Measurements from ENCODE around the gene TUBB. TPM values are rescaled to one million over a fixed set of nuclear protein-coding genes. Genes with fewer than 3 reads are reported as not detected.

TUBB gene
- polyA plus RNA-seq, 1 of the 3 experiments (the other 2 are of a cell fraction): 1,037 TPM

DNA sequence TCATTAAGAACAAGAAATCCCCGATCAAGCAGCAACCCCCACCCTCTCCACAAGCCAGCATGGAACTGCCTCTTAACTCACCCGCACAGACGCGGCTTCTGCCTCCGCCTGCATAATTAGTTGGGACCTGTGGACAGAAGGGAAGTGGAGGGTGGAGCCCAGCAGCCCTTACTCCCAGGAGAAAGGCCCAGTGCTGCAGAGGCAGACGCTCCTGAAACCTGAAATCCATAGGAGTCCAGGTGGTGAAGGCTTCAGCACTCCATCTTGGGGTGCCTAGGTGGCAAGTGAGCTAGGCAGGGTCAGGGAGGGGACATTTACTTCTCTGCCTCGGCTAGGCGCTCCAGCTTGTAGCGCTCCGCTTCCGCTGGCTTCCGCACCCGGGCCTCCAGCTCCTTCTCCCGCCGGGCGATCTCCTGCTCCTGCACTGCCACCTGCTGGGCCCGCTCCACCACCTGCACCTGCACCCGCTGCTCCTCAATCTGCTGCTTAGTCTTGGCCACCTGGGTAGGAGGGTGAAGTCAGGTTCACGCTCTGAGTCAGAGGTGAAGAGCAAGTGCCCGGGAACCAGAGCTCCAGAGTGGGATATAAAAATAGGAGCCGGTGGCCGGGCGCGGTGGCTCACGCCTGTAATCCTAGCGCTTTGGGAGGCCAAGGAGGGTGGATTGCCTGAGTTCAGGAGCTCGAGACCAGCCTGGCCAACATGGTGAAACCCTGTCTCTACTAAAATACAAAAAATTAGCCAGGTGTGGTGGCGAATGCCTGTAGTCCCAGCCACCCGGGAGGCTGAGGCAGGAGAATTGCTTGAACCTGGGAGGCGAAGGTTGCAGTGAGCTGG lies 10.7 kb downstream of the TUBB start:
- H3K9me2 ChIP-seq: no peaks in the 10 kb centered on the region
- peaks cover 71% of the 10 kb centered on the region for H3F3A ChIP-seq (replicated peaks; ENCODE audit: insufficient read depth)
- H3K27me3 ChIP-seq (ENCODE audit: insufficient read depth): no peaks in the 10 kb centered on the region
- no peak overlapping the region for H2AFZ ChIP-seq (ENCODE audit: low read depth)
- TF ChIP-seq SMC3 (IDR thresholded peaks at IDR 0.05; ENCODE audit: low read depth, low read length): peak; percentile 48; the same call in 1 of the 2 replicates
- TF ChIP-seq RAD21 (IDR thresholded peaks at IDR 0.05; ENCODE audit: low read length): peak; percentile 67
- TF ChIP-seq CHD2 (IDR thresholded peaks at IDR 0.05; ENCODE audit: low read length, partially characterized antibody): no peak
- TF ChIP-seq, protein P1, sequence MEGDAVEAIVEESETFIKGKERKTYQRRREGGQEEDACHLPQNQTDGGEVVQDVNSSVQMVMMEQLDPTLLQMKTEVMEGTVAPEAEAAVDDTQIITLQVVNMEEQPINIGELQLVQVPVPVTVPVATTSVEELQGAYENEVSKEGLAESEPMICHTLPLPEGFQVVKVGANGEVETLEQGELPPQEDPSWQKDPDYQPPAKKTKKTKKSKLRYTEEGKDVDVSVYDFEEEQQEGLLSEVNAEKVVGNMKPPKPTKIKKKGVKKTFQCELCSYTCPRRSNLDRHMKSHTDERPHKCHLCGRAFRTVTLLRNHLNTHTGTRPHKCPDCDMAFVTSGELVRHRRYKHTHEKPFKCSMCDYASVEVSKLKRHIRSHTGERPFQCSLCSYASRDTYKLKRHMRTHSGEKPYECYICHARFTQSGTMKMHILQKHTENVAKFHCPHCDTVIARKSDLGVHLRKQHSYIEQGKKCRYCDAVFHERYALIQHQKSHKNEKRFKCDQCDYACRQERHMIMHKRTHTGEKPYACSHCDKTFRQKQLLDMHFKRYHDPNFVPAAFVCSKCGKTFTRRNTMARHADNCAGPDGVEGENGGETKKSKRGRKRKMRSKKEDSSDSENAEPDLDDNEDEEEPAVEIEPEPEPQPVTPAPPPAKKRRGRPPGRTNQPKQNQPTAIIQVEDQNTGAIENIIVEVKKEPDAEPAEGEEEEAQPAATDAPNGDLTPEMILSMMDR (IDR thresholded peaks at IDR 0.05): peak; percentile 51
- ChIA-PET CTCF (interaction anchor here (0.6 to 42.4 kb wide), 28 partner anchors 8 to 1760 kb away, joined by 3 to 838 read pairs (median 4); partner anchors contain the start of genes DHX16, FLOT1, NRM and PPP1R18), POLR2A (interaction anchor here (0.6 to 1.1 kb wide), 3 partner anchors 8 to 52 kb away, joined by 4 to 7 read pairs (median 6); no protein-coding TSS in a partner anchor)
- H3K36me3 ChIP-seq (replicated peaks in 1 of 2; ENCODE audit: control insufficient read depth in 1 of 2, insufficient read depth in 2 of 2, low read length in 1 of 2): peaks cover 44 to 66% of the 10 kb centered on the region in 2 experiments
- no peak overlapping the region for H3K4me3 ChIP-seq (ENCODE audit: low read depth in 2 of 2, low read length in 1 of 2)
- peaks cover 20% of the 10 kb centered on the region for H4K20me1 ChIP-seq (ENCODE audit: insufficient read depth)
- DNase-seq: peak; percentile 77
- H3K9me3 ChIP-seq: no peaks in the 10 kb centered on the region
- peaks cover 46% of the 10 kb centered on the region for H3K79me2 ChIP-seq (ENCODE audit: insufficient read depth)
- WGBS (ENCODE audit: low lambda C conversion rate): 88% methylated on average over 29 of the region's 30 CpGs
- H3K27ac ChIP-seq (ENCODE audit: low read depth in 2 of 2, low read length in 1 of 2): peak overlapping the region in 1 of 2 experiments; percentile 62; a peak in 2 of 4 replicates
- H3K4me2 ChIP-seq: no peak overlapping the region
- peaks cover 0 to 3% of the 10 kb centered on the region in 2 experiments; a peak in 1 of 4 replicates for H3K4me1 ChIP-seq (ENCODE audit: control insufficient read depth in 1 of 2, insufficient read depth in 2 of 2, low read depth in 1 of 2, low read length in 1 of 2)
- H3K9ac ChIP-seq: no peak overlapping the region

- Histone ChIP-seq H2AFZ (ENCODE audit: low read depth) (no peak overlapping the region), H3K27me3 (ENCODE audit: insufficient read depth) (no peaks in the 10 kb centered on the region), H3K27ac (ENCODE audit: low read depth in 2 of 2, low read length in 1 of 2) (peak overlapping the region in 1 of 2 experiments; percentile 10; a peak in 1 of 4 replicates), H3K9me3 (no peaks in the 10 kb centered on the region), H3K9me2 (no peaks in the 10 kb centered on the region), H3K4me3 (ENCODE audit: low read depth in 2 of 2, low read length in 1 of 2) (no peak overlapping the region), H3K36me3 (replicated peaks in 1 of 2; ENCODE audit: control insufficient read depth in 1 of 2, insufficient read depth in 2 of 2, low read length in 1 of 2) (peaks cover 45 to 77% of the 10 kb centered on the region in 2 experiments), H3K4me1 (ENCODE audit: control insufficient read depth in 1 of 2, insufficient read depth in 2 of 2, low read depth in 1 of 2, low read length in 1 of 2) (no peaks in the 10 kb centered on the region; a peak in 2 of 4 replicates), H3K4me2 (no peak overlapping the region), H3F3A (replicated peaks; ENCODE audit: insufficient read depth) (peaks cover 57% of the 10 kb centered on the region), H3K9ac (no peak overlapping the region), H4K20me1 (ENCODE audit: insufficient read depth) (peaks cover 12% of the 10 kb centered on the region; the same call in 1 of the 2 replicates), H3K79me2 (ENCODE audit: insufficient read depth) (peaks cover 57% of the 10 kb centered on the region)
- POLR2A ChIA-PET: interaction anchor here (1.2 to 1.4 kb wide), 2 partner anchors 9 to 11 kb away, joined by 4 to 5 read pairs; no protein-coding TSS in a partner anchor
- CTCF ChIA-PET: interaction anchor here (0.8 to 42.4 kb wide), 6 partner anchors 8 to 192 kb away, joined by 3 to 838 read pairs (median 9); partner anchors contain the start of genes DHX16, FLOT1, NRM and PPP1R18
- TF ChIP-seq NFIC (IDR thresholded peaks at IDR 0.05; ENCODE audit: borderline replicate concordance): no peak
- no peak for TF ChIP-seq EZH2phosphoT487 (IDR thresholded peaks at IDR 0.05; ENCODE audit: borderline replicate concordance, low read depth)
- TF ChIP-seq SMC3 (IDR thresholded peaks at IDR 0.05; ENCODE audit: low read depth, low read length): no peak
- TF ChIP-seq MXI1 (IDR thresholded peaks at IDR 0.05; ENCODE audit: low read depth, low read length): no peak
- TF ChIP-seq POLR2AphosphoS5 (IDR thresholded peaks at IDR 0.05; ENCODE audit: low read depth, low read length): no peak
- no peak for TF ChIP-seq RCOR1 (IDR thresholded peaks at IDR 0.05; ENCODE audit: low read length)
- TF ChIP-seq, protein P2, sequence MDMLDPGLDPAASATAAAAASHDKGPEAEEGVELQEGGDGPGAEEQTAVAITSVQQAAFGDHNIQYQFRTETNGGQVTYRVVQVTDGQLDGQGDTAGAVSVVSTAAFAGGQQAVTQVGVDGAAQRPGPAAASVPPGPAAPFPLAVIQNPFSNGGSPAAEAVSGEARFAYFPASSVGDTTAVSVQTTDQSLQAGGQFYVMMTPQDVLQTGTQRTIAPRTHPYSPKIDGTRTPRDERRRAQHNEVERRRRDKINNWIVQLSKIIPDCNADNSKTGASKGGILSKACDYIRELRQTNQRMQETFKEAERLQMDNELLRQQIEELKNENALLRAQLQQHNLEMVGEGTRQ (IDR thresholded peaks at IDR 0.05; ENCODE audit: borderline replicate concordance, low read depth, low read length): no peak
- TF ChIP-seq YY1 (IDR thresholded peaks at IDR 0.05; ENCODE audit: low read depth): no peak
- TF ChIP-seq MEF2A (IDR thresholded peaks at IDR 0.05; ENCODE audit: borderline replicate concordance, low read depth): no peak
- DNase-seq: no peak
- 95% methylated on average over 12 of the region's 12 CpGs for WGBS (ENCODE audit: low lambda C conversion rate)
Measured at GRCh38 chr6:30732237-30732943, 12.2 kb downstream of the TUBB start.
